GM23338 (cell line): ENCODE data around the gene SIX5.

Source experiments
- CREB1 ChIP-seq: fragments of 250-450 bp; sonication (Bioruptor Pico); IDR thresholded peaks from 2 replicates; pipeline ENCODE4 v1.5.0; 2020; ENCODE audit warnings: low read depth, mild to moderate bottlenecking, moderate library complexity
- EZH2 ChIP-seq: fragments of 200-600 bp; sonication (generic); IDR thresholded peaks from one replicate; pipeline ENCODE4 v1.8.0; 2017; ENCODE audit warnings: antibody characterized with exemption, mild to moderate bottlenecking, low read depth; ENCODE audit not compliant: unreplicated experiment
- EZH2phosphoT487 ChIP-seq: fragments of 200-600 bp; sonication (generic); IDR thresholded peaks from one replicate; pipeline ENCODE4 v1.8.1; 2018; ENCODE audit warnings: antibody characterized with exemption; ENCODE audit not compliant: unreplicated experiment
- NANOG ChIP-seq: IDR thresholded peaks from 2 replicates; pipeline ENCODE4 v1.6.1; 2016; ENCODE audit warnings: antibody characterized with exemption, borderline replicate concordance
- POLR2AphosphoS5 ChIP-seq: IDR thresholded peaks from 2 replicates; pipeline ENCODE4 v1.6.1; 2016; ENCODE audit warnings: antibody characterized with exemption, low read depth
- ZNF114 ChIP-seq: fragments of 250-450 bp; sonication (Bioruptor Pico); IDR thresholded peaks from 2 replicates; pipeline ENCODE4 v1.5.0; 2020; ENCODE audit warnings: mild to moderate bottlenecking, moderate library complexity
- ZNF331 ChIP-seq: fragments of 250-450 bp; sonication (Bioruptor Pico); IDR thresholded peaks from 2 replicates; pipeline ENCODE4 v1.5.0; 2020; ENCODE audit warnings: low read depth, mild to moderate bottlenecking, moderate library complexity
- TF ChIP-seq, protein P1 (sequence below), 2 experiments: fragments of 200-600 bp in 1 of 2; sonication (generic) in 1 of 2; conservative IDR thresholded peaks; 2 replicates each; pipeline versions ENCODE4 v1.5.1 to v1.6.1; 2016 to 2017; ENCODE audit warnings: antibody characterized with exemption in 2 of 2, low read depth in 2 of 2, mild to moderate bottlenecking in 2 of 2, moderate library complexity in 1 of 2
- TF ChIP-seq, protein P2 (sequence below): IDR thresholded peaks from one replicate; pipeline ENCODE4 v1.6.1; 2018; ENCODE audit warnings: antibody characterized with exemption; ENCODE audit not compliant: unreplicated experiment

DNA sequence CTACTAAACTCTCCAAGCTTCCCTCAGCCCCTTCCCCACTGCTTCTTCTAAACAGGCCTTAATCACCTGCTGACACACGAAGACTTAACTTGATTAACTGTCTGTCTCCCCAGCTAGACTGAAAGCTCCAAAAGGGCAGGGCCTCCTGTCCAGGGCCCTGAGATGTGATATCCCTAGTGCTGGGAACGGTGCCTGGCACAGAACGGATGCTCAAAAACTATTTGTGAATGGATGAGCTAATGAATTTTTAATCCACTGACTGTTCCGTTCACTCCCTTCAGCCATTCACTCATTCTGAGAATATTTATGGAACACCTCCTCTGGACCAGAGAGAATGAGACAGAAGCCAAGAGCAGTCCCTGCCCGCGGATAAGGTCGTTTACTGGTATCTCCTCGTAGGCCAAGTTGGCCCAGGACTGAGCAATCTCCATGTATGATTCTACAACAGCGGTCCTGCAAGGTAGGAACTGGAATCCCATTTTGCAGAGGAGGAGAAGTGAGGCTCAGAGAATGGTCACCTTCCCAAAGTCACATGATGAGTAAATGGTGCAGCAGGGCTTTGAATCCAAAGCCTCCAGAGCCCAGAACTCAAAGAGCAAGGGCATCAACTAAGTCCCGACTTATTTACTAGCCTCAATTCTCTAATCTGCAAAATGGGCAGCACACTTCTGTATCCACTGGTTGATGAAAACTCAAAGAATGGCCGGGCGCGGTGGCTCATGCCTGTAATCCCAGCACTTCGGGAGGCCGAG, 20.2 kb upstream of the SIX5 start:
- no peak for TF ChIP-seq EZH2
- TF ChIP-seq, protein P1, sequence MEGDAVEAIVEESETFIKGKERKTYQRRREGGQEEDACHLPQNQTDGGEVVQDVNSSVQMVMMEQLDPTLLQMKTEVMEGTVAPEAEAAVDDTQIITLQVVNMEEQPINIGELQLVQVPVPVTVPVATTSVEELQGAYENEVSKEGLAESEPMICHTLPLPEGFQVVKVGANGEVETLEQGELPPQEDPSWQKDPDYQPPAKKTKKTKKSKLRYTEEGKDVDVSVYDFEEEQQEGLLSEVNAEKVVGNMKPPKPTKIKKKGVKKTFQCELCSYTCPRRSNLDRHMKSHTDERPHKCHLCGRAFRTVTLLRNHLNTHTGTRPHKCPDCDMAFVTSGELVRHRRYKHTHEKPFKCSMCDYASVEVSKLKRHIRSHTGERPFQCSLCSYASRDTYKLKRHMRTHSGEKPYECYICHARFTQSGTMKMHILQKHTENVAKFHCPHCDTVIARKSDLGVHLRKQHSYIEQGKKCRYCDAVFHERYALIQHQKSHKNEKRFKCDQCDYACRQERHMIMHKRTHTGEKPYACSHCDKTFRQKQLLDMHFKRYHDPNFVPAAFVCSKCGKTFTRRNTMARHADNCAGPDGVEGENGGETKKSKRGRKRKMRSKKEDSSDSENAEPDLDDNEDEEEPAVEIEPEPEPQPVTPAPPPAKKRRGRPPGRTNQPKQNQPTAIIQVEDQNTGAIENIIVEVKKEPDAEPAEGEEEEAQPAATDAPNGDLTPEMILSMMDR (conservative IDR thresholded peaks at IDR 0.05; ENCODE audit: low read depth in 2 of 2) = no peak
- no peak for TF ChIP-seq ZNF114 (CRISPR knock-in tag)
- TF ChIP-seq, protein P2, sequence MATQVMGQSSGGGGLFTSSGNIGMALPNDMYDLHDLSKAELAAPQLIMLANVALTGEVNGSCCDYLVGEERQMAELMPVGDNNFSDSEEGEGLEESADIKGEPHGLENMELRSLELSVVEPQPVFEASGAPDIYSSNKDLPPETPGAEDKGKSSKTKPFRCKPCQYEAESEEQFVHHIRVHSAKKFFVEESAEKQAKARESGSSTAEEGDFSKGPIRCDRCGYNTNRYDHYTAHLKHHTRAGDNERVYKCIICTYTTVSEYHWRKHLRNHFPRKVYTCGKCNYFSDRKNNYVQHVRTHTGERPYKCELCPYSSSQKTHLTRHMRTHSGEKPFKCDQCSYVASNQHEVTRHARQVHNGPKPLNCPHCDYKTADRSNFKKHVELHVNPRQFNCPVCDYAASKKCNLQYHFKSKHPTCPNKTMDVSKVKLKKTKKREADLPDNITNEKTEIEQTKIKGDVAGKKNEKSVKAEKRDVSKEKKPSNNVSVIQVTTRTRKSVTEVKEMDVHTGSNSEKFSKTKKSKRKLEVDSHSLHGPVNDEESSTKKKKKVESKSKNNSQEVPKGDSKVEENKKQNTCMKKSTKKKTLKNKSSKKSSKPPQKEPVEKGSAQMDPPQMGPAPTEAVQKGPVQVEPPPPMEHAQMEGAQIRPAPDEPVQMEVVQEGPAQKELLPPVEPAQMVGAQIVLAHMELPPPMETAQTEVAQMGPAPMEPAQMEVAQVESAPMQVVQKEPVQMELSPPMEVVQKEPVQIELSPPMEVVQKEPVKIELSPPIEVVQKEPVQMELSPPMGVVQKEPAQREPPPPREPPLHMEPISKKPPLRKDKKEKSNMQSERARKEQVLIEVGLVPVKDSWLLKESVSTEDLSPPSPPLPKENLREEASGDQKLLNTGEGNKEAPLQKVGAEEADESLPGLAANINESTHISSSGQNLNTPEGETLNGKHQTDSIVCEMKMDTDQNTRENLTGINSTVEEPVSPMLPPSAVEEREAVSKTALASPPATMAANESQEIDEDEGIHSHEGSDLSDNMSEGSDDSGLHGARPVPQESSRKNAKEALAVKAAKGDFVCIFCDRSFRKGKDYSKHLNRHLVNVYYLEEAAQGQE = no peak
- TF ChIP-seq NANOG = no peak
- TF ChIP-seq EZH2phosphoT487 = no peak
- no peak for TF ChIP-seq POLR2AphosphoS5
- no peak for TF ChIP-seq ZNF331
- no peak for TF ChIP-seq CREB1 (CRISPR knock-in tag)
